Measurements from ENCODE around the gene SH2D2A.

GRCh38 chr1:156853761-156854160 is 37.1 kb upstream of the SH2D2A start:
- no peak for TF ChIP-seq FOXP2 (optimal IDR thresholded peaks at IDR 0.05; ENCODE audit: borderline replicate concordance, extremely low read depth, extremely low read length, insufficient read depth)
- no peak for TF ChIP-seq POLR2AphosphoS5 (IDR thresholded peaks at IDR 0.05; ENCODE audit: low read depth, low read length)
- TF ChIP-seq, protein P1, sequence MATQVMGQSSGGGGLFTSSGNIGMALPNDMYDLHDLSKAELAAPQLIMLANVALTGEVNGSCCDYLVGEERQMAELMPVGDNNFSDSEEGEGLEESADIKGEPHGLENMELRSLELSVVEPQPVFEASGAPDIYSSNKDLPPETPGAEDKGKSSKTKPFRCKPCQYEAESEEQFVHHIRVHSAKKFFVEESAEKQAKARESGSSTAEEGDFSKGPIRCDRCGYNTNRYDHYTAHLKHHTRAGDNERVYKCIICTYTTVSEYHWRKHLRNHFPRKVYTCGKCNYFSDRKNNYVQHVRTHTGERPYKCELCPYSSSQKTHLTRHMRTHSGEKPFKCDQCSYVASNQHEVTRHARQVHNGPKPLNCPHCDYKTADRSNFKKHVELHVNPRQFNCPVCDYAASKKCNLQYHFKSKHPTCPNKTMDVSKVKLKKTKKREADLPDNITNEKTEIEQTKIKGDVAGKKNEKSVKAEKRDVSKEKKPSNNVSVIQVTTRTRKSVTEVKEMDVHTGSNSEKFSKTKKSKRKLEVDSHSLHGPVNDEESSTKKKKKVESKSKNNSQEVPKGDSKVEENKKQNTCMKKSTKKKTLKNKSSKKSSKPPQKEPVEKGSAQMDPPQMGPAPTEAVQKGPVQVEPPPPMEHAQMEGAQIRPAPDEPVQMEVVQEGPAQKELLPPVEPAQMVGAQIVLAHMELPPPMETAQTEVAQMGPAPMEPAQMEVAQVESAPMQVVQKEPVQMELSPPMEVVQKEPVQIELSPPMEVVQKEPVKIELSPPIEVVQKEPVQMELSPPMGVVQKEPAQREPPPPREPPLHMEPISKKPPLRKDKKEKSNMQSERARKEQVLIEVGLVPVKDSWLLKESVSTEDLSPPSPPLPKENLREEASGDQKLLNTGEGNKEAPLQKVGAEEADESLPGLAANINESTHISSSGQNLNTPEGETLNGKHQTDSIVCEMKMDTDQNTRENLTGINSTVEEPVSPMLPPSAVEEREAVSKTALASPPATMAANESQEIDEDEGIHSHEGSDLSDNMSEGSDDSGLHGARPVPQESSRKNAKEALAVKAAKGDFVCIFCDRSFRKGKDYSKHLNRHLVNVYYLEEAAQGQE (IDR thresholded peaks at IDR 0.05; ENCODE audit: insufficient read depth in 1 of 2, low read depth in 2 of 2, low read length in 2 of 2), result no peak
- no peak for TF ChIP-seq TAF1 (IDR thresholded peaks at IDR 0.05; ENCODE audit: borderline replicate concordance, insufficient read depth, low read length)
- TF ChIP-seq SIN3A (IDR thresholded peaks at IDR 0.05; ENCODE audit: borderline replicate concordance, insufficient read depth, low read length), result no peak

All from PFSK-1 (cell line).